HEK293 (cell line): ENCODE results near the gene UBR7.

Experiments
- ATF2 ChIP-seq: fragments of 450-650 bp; formaldehyde crosslinking; IDR thresholded peaks from 2 replicates; pipeline ENCODE4 v1.5.1; 2016; ENCODE audit warnings: missing biosample characterization, missing genetic modification characterization, low read depth
- BCL11A ChIP-seq: fragments of 450-650 bp; formaldehyde crosslinking; IDR thresholded peaks from 2 replicates; pipeline ENCODE4 v1.5.1; 2016; ENCODE audit warnings: low read depth, missing biosample characterization, missing genetic modification characterization
- OSR2 ChIP-seq: fragments of 450-650 bp; formaldehyde crosslinking; IDR thresholded peaks from 2 replicates; pipeline ENCODE4 v1.5.1; 2016; ENCODE audit warnings: missing biosample characterization, missing genetic modification characterization
- OVOL3 ChIP-seq: fragments of 450-650 bp; formaldehyde crosslinking; IDR thresholded peaks from 2 replicates; pipeline ENCODE4 v1.5.1; 2016; ENCODE audit warnings: missing biosample characterization, missing genetic modification characterization
- PRDM10 ChIP-seq: fragments of 450-650 bp; formaldehyde crosslinking; IDR thresholded peaks from 2 replicates; pipeline ENCODE4 v1.5.1; 2016; ENCODE audit warnings: missing biosample characterization, missing genetic modification characterization
- REST ChIP-seq: fragments of 450-650 bp; formaldehyde crosslinking; IDR thresholded peaks from 2 replicates; pipeline ENCODE4 v1.5.1; 2016; ENCODE audit warnings: missing biosample characterization, missing genetic modification characterization
- SETDB1 ChIP-seq: IDR thresholded peaks from one replicate; pipeline ENCODE4 v1.6.1; 2017; ENCODE audit warnings: mild to moderate bottlenecking, low read length, moderate library complexity, mixed read lengths; ENCODE audit not compliant: insufficient read length
- SP2 ChIP-seq: fragments of 450-650 bp; formaldehyde crosslinking; IDR thresholded peaks from 2 replicates; pipeline ENCODE4 v1.5.1; 2016; ENCODE audit warnings: missing biosample characterization, missing genetic modification characterization
- TRIM28 ChIP-seq: IDR thresholded peaks from 2 replicates; pipeline ENCODE4 v1.6.1; 2011; ENCODE audit warnings: low read length, control low read depth, borderline replicate concordance
- YY2 ChIP-seq: fragments of 450-650 bp; formaldehyde crosslinking; IDR thresholded peaks from 2 replicates; pipeline ENCODE4 v1.5.1; 2016; ENCODE audit warnings: missing biosample characterization, missing genetic modification characterization
- ZBTB10 ChIP-seq: fragments of 450-650 bp; formaldehyde crosslinking; IDR thresholded peaks from 2 replicates; pipeline ENCODE4 v1.5.1; 2016; ENCODE audit warnings: missing biosample characterization, missing genetic modification characterization
- ZBTB20 ChIP-seq: fragments of 450-650 bp; formaldehyde crosslinking; IDR thresholded peaks from 2 replicates; pipeline ENCODE4 v1.5.1; 2016; ENCODE audit warnings: missing biosample characterization, missing genetic modification characterization
- ZBTB8A ChIP-seq: fragments of 450-650 bp; formaldehyde crosslinking; IDR thresholded peaks from 2 replicates; pipeline ENCODE4 v1.5.1; 2016; ENCODE audit warnings: missing biosample characterization, missing genetic modification characterization
- ZFHX2 ChIP-seq: fragments of 450-650 bp; formaldehyde crosslinking; conservative IDR thresholded peaks from 2 replicates; pipeline ENCODE4 v1.5.1; 2016; ENCODE audit warnings: missing biosample characterization, missing genetic modification characterization
- ZFP69B ChIP-seq: fragments of 450-650 bp; formaldehyde crosslinking; IDR thresholded peaks from 2 replicates; pipeline ENCODE4 v1.5.1; 2016; ENCODE audit warnings: missing biosample characterization, missing genetic modification characterization
- ZNF157 ChIP-seq: fragments of 450-650 bp; formaldehyde crosslinking; IDR thresholded peaks from 2 replicates; pipeline ENCODE4 v1.5.1; 2016; ENCODE audit warnings: missing biosample characterization, missing genetic modification characterization
- ZNF211 ChIP-seq: fragments of 450-650 bp; formaldehyde crosslinking; IDR thresholded peaks from 2 replicates; pipeline ENCODE4 v1.5.1; 2016; ENCODE audit warnings: low read depth, missing biosample characterization, missing genetic modification characterization
- ZNF221 ChIP-seq: fragments of 450-650 bp; formaldehyde crosslinking; IDR thresholded peaks from 2 replicates; pipeline ENCODE4 v1.5.1; 2017; ENCODE audit warnings: missing biosample characterization, missing genetic modification characterization, borderline replicate concordance
- ZNF23 ChIP-seq: fragments of 450-650 bp; formaldehyde crosslinking; IDR thresholded peaks from 2 replicates; pipeline ENCODE4 v1.5.1; 2016; ENCODE audit warnings: missing biosample characterization, missing genetic modification characterization, borderline replicate concordance
- ZNF280C ChIP-seq: fragments of 450-650 bp; formaldehyde crosslinking; IDR thresholded peaks from 2 replicates; pipeline ENCODE4 v1.5.1; 2016; ENCODE audit warnings: missing biosample characterization, missing genetic modification characterization
- ZNF404 ChIP-seq: fragments of 450-650 bp; formaldehyde crosslinking; IDR thresholded peaks from 2 replicates; pipeline ENCODE4 v1.5.1; 2017; ENCODE audit warnings: missing biosample characterization, missing genetic modification characterization
- ZNF549 ChIP-seq: fragments of 450-650 bp; IDR thresholded peaks from 2 replicates; pipeline ENCODE4 v1.5.1; 2018; ENCODE audit warnings: missing biosample characterization, missing genetic modification characterization, mild to moderate bottlenecking, inconsistent platforms, moderate library complexity
- ZNF558 ChIP-seq: fragments of 450-650 bp; formaldehyde crosslinking; IDR thresholded peaks from 2 replicates; pipeline ENCODE4 v1.5.1; 2016; ENCODE audit warnings: missing biosample characterization, missing genetic modification characterization
- ZNF561 ChIP-seq: fragments of 450-650 bp; IDR thresholded peaks from 2 replicates; pipeline ENCODE4 v1.5.1; 2018; ENCODE audit warnings: missing biosample characterization, missing genetic modification characterization, borderline replicate concordance
- ZNF585B ChIP-seq: fragments of 450-650 bp; formaldehyde crosslinking; IDR thresholded peaks from 2 replicates; pipeline ENCODE4 v1.5.1; 2016; ENCODE audit warnings: missing biosample characterization, missing genetic modification characterization
- ZNF623 ChIP-seq: fragments of 450-650 bp; formaldehyde crosslinking; IDR thresholded peaks from 2 replicates; pipeline ENCODE4 v1.5.1; 2016; ENCODE audit warnings: missing biosample characterization, missing genetic modification characterization
- ZNF792 ChIP-seq: fragments of 450-650 bp; formaldehyde crosslinking; IDR thresholded peaks from 2 replicates; pipeline ENCODE4 v1.5.1; 2016; ENCODE audit warnings: missing biosample characterization, missing genetic modification characterization

UBR7 gene

GRCh38 chr14:93206793-93207467 lies at the start of gene UBR7, which contains the start of gene GON7 (continued):
- 0 out of 2 replicates have a peak, but pooled peaks have one; percentile 3 for TF ChIP-seq ATF2 (tag by site-specific recombination)
- TF ChIP-seq SETDB1 = no peak
- no peak for TF ChIP-seq YY2 (tag by site-specific recombination)
- TF ChIP-seq ZNF792 (tag by site-specific recombination) = no peak
- no peak for TF ChIP-seq ZNF221
- TF ChIP-seq ZNF585B (tag by site-specific recombination) = no peak
- TF ChIP-seq PRDM10 = no peak; the same call in 1 of the 2 replicates
- TF ChIP-seq ZNF211 (tag by site-specific recombination) = no peak
- peak; percentile 99 for TF ChIP-seq SP2 (tag by site-specific recombination)
- TF ChIP-seq ZNF280C = no peak
- no peak for TF ChIP-seq ZNF404 (tag by site-specific recombination)
- no peak; the same call in 1 of the 2 replicates for TF ChIP-seq TRIM28
- TF ChIP-seq ZNF558 (tag by site-specific recombination) = no peak
- TF ChIP-seq ZBTB20 = no peak
- TF ChIP-seq ZNF23 (tag by site-specific recombination) = no peak
- TF ChIP-seq ZNF549 = no peak
- TF ChIP-seq OVOL3 (tag by site-specific recombination) = no peak
- TF ChIP-seq ZBTB8A = peak; percentile 92
- no peak for TF ChIP-seq REST
- TF ChIP-seq ZNF561 (tag by site-specific recombination) = no peak
- TF ChIP-seq BCL11A = 0 out of 2 replicates have a peak, but pooled peaks have one; percentile 33
- TF ChIP-seq ZFP69B (tag by site-specific recombination) = no peak
- no peak for TF ChIP-seq ZNF157 (tag by site-specific recombination)
- no peak for TF ChIP-seq ZBTB10 (tag by site-specific recombination)
- TF ChIP-seq OSR2 (tag by site-specific recombination) = peak; percentile 38; the same call in 1 of the 2 replicates
- TF ChIP-seq ZNF623 (tag by site-specific recombination) = no peak; the same call in 1 of the 2 replicates
- peak; percentile 77 for TF ChIP-seq ZFHX2
